NCI-H1436 (cell line): ENCODE data around the gene TALDO1.

Source experiments
- DNase-seq: peaks from one replicate; lab custom pipeline; 2025; lab: John Stamatoyannopoulos, UW

TALDO1 gene

GRCh38 chr11:799641-800316, 52.5 kb downstream of the TALDO1 start:
- no peak for DNase-seq

- DNase-seq, result no peak
Observed at GRCh38 chr11:800473-800872, 53.2 kb downstream of the TALDO1 start.

DNA sequence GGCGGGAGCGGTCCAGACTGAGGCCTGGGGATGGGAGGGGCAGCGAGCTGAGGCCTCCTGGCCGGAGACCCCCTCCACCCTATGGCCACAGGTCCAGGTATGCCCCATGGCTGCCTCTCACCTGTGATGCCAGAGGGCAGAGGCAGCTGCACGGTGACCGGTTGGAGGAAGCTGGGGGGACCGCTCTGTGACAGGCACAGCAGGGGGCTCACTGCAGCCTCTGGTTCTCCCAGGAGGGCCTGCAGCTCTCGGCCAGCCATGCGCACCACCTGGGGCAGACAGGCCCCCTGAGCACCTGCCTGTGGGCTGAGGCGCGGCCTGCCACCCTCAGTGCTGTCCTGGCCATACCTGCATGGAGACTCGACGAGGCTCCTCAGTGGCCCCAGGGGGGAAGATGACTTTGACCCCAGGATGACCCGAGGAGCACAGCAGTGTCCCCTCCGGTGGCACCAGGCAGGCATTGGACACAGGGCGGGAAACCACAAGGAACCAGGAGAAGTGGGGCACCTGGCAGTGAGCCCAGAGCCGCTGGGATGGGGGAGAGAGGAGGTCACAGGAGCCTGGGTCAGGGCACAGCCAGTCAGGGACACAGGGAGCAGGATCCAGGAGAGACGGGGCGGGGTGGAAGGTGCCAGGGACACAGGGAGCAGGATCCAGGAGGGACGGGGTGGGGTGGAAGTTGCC, 54.0 kb downstream of the TALDO1 start:
- no peak for DNase-seq

- DNase-seq, result no peak
Observed at GRCh38 chr11:802018-802617, 54.9 kb downstream of the TALDO1 start.

GRCh38 chr11:802693-803466, 55.6 kb downstream of the TALDO1 start:
- no peak for DNase-seq

DNA sequence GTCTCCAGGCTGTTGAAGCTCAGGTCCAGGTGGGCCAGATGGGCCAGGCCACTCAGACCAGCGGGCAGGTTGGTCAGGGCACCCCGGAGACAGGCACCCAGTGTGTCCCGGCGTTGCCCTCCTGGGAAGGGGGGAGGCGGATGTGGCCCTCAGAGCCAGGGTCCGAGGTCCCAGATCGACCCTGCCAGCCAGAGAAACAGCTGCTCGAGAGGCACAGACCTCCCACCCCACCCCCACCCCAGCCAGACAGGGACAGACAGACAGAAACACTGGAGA, 56.1 kb downstream of the TALDO1 start:
- DNase-seq, result no peak

DNA sequence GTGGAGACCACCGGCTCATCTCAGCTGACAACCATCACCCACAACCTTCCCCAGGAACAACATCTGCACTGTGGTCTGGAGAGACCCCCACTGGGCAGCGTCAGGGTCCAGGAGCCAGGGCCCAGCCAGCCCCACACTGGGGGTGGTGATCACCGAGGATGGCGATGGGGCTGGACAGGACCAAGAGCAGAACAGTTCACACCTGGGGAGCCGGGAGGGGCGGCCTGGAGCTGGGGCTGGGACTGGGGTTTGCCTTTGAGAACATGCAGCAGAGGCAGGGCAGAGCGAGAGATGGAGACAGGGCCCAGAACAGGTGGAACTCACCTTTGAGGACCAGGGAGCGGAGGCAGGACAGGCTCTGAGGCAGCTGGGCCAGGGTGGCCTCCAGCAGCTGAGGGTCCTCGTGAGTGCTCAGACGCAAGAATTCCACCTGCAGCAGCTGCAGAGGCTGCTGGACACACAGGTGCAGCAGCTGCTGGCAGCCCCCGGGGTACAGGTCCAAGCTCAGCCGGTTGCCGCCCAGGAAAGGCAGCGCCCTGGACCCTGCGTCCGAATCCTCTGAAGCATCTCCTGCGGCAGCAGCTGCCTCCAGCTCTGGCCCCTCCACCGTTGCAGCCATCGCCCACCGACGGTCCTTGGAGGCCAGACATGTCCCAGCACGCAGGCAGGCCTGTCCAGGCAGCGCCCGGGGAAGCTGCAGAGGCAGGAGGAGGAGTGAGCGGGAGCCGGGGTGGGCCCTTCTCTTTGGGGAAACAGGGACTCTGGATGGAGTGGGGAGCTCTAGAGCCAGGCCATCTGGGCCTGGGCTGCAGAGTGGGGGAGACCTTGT, 56.7 kb downstream of the TALDO1 start:
- DNase-seq, result peak; percentile 27

DNA sequence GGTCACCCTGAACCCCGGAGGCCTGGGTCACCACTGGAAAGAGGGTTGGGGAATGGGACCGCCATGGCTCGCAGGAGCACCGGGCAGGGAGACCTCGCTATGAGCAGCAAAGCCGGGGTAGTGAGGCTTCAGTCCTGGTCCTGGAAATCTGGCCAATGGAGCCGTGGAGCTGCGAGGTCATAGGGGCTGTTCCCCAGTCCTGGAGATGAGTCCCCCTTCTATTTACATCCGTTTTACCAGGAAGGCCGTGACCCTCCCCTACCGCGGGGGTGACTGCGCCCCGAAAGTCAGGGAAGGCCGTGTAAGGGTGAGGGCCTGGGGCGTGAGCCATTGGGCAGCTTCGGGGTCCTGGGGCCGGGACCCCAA, 57.3 kb downstream of the TALDO1 start:
- DNase-seq, result no peak

DNA sequence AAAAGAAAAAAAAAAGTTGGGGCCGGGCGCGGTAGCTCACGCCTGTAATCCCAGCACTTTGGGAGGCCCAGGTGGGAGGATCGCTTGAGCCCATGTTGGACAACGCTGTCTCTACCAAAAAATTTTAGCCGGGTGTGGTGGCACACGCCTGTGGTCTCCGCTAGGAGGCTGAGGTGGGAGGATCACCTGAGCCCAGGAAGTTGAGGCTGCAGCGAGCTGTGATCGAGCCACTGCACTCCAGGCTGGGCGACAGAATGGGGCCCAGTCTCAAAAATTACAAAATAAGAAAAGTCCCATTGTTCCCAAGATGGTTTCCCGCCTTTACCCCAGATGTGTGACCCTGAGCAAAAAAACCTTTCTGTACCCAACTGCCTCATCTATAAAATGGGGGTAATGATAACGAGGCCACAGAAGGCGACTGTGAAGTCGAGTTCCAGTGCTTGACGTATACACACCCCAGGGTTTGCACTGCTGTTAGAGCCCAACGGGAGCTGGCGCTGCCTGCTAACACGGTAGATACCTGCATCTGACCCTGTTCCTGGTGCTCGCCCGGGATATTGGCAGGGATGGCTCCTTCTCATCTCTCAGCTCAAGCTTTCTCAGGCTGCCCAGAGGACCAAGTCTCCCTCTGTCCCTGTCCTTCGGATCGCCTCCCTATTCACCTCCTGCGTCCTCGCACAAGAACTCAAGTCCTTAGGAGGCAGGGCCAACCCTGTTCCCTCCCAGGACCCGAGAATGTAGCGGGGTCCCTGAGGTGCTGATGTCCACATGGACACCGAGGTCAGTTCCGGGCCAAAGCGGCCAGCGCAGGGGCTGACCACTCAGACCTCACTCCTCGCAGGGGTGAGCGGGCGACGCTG, 61.4 kb downstream of the TALDO1 start:
- DNase-seq, result no peak

- peak; percentile 94 for DNase-seq
Observed at GRCh38 chr11:809287-810039, 62.2 kb downstream of the TALDO1 start, which contains the start of gene RPLP2. RPLP2 (plus strand) TSS chr11:809967; CDS start chr11:810235, 268 bp downstream.

- no peak for DNase-seq
Observed at GRCh38 chr11:810040-810567, 62.8 kb downstream of the TALDO1 start.

DNA sequence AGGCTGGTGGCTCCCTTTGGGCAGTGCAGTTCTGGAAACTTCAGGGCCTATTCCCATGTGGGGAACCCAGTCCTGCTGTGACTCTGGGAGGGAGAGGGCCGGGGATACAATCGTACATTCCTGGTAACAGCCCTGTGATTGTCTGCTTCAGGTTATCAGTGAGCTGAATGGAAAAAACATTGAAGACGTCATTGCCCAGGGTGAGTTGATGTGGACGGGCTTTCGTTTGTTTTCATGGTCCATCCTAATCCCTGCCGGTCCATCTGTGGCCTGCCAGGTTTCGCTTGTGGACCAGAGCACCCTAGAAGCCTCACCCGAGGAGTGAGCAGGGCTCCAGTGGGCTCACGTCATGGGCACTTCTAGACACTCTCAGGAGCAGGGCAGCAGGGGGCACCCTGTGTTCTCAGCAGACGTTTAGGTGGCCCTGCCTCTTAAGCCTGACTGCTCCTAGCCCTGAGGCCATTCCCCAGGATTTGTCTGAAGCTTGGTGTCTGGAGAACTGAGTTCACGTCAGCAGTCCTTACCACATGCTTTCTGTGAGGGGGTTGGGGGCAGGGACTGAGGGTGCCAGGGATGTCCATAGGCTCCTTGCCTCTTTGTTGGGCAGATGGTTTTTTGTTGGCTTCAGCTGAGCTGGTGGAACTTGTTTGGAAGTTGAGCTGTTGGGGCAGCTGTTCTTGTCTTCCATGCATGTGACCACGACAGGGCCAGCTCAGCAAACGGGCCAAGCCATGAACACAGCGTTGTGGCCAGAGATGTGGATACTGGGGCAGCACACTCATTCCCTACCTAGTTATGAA, 64.4 kb downstream of the TALDO1 start:
- DNase-seq, result no peak

DNA sequence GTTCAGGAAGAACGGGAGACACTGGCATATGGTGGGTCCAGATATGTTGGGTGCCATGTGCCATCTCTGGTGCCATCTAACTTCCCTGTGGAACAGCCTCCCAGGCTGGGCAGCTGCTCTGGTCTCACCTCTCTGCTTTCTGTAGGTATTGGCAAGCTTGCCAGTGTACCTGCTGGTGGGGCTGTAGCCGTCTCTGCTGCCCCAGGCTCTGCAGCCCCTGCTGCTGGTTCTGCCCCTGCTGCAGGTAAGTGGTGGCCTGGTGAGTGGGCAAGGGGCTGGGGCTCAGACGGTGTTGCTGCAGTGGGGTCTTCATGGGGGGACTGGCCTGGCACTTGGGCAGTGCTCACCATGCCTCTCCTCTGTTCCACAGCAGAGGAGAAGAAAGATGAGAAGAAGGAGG, 65.1 kb downstream of the TALDO1 start:
- DNase-seq, result no peak

GRCh38 chr11:813072-813455, 65.8 kb downstream of the TALDO1 start:
- DNase-seq, result no peak

- no peak for DNase-seq
Observed at GRCh38 chr11:813456-814096, 66.3 kb downstream of the TALDO1 start.
